Dedifferentiated amniotic fluid mesenchymal stem cell (primary cell): Measurements from ENCODE around the gene IL6ST.

Experiments
- DNase-seq: peaks from one replicate; pipeline ENCODE4 v3.0.0-alpha.2; 2016; ENCODE audit errors: extremely low spot score

IL6ST gene

GRCh38 chr5:55896663-55897062 lies 98.1 kb downstream of the IL6ST start:
- no peak for DNase-seq

GRCh38 chr5:55896238-55896637 lies 98.5 kb downstream of the IL6ST start:
- no peak for DNase-seq

DNA sequence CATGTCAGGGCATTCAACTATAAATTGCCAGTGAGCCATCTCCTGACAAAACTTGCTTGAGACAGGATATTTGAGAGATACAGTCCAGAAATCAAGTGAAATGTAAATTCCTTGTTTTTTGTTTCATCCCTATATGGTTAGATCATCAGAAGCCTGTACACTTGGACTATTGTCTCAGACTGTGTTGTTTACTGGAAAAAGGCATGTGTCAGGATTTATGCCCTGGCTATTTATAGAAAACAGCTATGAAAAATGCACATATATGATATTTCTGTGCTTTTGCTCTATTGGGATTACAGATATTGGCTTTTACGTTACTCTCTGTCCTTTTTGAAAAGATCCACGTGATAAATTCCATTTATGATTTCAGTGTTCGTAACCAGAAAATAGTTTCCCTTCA lies 99.4 kb downstream of the IL6ST start:
- no peak for DNase-seq

DNA sequence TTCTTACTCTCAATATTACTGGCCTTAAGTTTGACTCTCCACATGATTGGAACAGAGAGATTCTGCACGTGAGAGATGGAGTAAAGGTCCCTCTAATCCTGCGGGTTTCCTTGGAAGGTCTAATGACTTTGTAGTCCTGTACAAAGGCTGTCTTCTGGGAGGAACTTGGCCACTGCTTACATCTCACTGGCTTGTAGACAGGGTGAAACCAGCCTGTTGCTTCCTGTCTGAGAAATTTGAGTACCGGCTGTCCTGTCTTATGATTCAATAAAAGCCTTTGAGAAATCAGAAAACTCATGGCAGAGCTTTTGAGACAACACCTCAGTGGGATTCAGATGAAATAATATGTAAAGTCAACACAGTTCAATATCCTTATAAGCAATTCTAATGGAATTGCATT lies 100.6 kb downstream of the IL6ST start:
- DNase-seq, result no peak

DNA sequence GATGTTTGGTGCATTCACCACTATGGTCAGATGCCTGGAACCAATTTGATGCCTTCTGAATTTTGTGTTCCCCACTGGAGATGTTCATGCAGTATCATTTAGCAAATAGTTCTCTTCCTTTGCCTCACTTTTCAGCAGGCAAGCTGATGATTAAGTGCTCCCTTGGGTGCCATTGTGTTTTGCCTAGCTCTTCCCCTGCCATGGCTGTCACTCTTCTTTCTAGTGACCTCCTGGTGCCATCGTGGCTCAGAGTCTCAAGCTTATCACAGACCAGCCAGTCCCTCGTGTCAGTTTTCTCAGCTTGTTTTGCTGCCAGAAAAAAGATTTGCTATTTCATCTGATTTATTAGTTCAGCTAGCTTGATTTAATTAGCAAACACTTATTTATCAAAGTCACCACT lies 102.3 kb downstream of the IL6ST start:
- DNase-seq, result no peak

GRCh38 chr5:55888205-55888604 lies 106.6 kb downstream of the IL6ST start:
- no peak for DNase-seq

- DNase-seq, result no peak
Observed at GRCh38 chr5:55885359-55885758, 109.4 kb downstream of the IL6ST start.
